AG08395 (cell line): ENCODE data around the gene C14orf180.

Experiments used
- DNase-seq: peaks from one replicate; pipeline ENCODE4 v3.0.0; 2012; ENCODE audit warnings: mixed read lengths, low spot score

Gene C14orf180

DNA sequence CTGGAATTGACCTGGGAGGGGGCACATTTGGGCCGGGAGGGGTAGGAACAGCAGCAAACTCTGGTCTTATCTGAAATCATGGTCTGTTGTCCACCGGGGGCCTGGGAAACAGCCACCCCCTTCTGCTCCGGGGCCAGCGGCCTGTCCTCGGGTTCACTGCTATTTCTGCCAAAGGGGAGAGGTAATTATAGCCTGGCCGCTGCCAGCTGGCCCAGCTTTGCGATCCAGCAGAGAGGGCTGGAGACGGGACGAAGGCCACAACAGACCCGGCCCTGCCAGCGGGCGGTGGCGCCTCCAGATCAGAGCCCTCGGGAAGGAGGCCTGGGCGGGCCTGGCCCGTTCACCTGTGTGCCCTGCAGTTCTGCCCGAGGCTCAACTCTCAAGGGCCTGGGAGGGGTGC is at the start of gene C14orf180:
TSS of gene C14orf180 (plus strand) at position 258 of the 400 bp plus-strand sequence. CDS start 6,667 bp downstream, outside the sequence.
- no peak for DNase-seq

- DNase-seq = no peak
Measured at GRCh38 chr14:104530646-104531045, 48.9 kb upstream of the C14orf180 start.

DNA sequence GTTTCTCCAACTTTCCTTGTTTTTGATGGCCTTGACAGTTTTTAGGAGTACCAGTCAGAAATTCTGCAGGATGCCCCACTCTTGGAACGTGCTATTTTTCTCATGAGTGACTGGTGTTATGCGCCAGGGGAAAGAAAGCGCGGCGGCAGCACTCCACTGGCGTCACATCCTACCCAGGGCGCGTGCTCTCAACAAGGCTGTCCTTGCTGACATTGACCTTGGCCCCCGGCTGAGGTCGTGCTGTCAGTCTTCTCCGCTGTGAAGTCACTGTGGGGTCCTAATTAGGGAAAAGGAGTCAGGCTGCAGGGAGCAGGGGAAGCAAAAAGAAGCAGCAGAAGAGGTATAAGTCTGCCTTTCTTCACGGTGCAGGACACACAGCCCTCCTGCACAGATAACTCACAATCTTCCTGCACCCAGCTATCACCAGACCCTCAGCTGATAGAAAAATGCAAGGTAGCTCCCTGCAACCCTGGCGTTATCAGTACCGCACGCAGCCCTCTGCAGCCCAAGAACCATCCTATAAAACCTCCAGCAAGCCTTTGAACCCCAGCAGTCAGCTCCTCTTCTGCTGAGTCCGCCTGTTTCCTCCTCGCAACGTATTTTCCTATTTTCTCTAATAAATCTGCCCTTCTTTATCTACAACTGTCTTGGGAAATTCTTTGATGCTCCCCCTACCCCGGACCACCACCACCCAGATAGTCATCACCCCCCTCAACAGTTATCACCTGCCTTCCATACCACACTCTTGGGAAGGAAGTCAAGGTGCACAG is 48.0 kb upstream of the C14orf180 start:
- no peak for DNase-seq

GRCh38 chr14:104532191-104532555 is 47.4 kb upstream of the C14orf180 start:
- no peak for DNase-seq

DNA sequence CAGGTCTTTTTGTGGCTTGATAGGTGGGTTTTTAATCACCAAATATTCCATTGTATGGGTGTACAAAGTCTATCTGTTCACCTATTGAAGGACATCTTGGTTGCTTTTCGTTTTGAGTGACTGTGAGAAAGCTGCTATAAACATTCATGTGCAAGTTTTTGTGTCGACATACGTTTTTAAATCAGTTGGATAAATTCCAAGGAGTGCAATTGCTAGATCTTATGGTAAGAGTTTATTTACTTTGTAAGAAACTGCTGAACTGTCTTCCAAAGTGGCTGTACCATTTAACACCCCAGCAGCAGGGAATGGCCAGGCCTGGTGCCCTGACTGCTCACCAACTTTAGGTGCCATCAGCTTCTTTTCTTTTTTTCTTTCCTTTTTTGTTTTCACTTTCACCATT is 45.5 kb upstream of the C14orf180 start:
- no peak for DNase-seq

DNA sequence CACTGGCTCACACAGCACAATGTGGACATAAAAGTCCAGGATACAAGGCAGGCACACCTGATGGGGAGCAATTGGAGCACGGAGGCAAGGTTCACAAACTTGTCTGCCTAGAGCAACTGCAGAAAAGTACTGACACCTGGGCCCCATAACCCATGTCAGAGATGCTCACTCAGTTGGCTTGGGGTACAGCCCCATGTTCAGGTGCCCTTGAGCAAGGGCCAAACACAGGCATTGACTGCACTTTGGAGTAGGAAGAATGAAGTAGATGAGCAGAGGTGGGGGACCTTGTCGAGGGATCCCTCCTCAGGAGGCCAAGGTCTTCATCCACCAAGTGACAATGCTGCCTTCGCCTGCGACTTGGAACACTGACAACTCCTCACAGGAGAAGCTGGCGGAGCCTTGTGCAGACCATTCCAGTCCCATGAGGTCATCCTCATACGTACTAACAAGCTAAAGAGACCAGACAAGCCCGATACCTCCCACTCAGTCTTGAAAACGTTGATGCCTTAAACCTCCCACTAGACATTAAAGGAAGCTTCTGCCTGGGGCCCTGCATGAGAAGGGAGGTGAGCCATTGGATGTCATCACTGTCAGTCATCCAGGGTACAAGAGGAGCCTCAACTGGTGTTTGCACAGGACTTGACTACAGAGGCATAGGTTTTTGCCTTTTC is 42.5 kb upstream of the C14orf180 start:
- peak; percentile 20 for DNase-seq

DNA sequence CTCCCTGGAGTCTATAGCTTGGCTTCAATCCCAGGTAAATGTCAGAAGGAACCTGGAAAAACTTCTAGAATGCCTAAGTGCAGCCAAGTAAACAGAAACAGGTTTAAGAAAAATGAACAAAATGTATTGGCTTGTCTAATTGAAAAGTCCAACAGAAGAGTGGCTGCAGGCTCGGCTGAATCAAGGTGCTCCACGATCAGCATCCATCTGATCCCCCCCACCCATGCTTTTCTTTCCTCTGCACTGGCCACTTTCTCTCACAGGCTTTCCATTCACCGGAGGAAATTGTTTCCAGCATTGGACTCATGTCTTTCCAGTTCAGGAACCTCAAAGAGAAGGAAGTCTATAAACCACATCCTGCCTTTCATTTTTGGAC is 42.0 kb upstream of the C14orf180 start:
- DNase-seq = no peak

DNA sequence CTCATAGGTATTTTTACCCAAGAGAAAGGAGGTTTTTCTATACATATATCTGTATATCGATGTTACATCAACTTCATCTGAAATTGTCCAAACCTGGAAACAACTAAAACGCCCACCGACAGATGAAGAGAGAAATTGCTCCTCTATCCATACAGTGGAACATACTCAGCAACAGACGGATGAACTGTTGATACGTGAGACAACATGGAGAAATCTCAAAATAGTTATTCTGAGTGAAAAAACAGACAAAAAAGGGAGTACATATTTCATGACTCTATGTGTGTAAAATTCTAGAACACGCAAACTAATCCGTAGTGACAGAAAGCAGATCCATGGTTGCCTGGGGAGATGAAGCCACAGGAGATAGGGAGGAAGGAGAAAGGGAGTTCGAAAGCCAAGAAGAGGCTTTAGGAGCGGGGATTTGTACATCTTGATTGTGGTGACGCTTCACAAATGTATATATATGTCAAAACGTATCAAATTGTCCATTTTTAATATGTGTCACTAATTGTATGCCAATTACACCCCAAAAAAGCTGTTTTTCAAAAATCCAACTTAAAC is 37.6 kb upstream of the C14orf180 start:
- DNase-seq = no peak

GRCh38 chr14:104542871-104543830 is 36.4 kb upstream of the C14orf180 start:
- no peak for DNase-seq

DNA sequence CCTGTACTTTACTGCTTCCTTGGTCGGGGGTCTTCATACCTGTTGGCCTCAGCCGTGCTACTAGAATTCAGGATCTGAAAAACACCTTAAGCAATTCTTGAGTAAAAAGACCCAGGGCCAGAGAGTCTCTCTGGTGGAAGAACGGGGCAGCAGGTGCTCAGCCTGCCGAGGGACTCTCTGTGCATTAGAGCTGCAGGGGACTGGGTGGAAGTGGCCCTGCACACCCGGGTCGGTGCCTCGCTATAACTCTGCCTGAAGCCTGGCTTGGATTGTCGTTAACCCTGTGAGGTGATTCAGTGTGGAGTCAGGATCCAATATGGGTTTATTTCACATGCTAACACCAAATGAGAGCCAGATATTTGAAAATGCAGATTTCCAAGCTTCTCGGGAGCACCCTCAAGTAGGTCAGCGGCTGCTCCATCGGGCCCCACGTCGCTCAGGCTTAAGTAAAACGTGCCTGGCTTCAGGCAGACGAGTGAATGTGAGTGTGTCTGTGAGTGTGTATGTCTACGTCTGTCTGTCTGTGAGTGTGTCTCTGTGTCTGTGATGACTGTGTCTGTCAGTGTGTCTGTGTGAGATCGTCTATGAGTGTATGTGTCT is 35.1 kb upstream of the C14orf180 start:
- DNase-seq = no peak

GRCh38 chr14:104545151-104545941 is 34.2 kb upstream of the C14orf180 start:
- no peak for DNase-seq

DNA sequence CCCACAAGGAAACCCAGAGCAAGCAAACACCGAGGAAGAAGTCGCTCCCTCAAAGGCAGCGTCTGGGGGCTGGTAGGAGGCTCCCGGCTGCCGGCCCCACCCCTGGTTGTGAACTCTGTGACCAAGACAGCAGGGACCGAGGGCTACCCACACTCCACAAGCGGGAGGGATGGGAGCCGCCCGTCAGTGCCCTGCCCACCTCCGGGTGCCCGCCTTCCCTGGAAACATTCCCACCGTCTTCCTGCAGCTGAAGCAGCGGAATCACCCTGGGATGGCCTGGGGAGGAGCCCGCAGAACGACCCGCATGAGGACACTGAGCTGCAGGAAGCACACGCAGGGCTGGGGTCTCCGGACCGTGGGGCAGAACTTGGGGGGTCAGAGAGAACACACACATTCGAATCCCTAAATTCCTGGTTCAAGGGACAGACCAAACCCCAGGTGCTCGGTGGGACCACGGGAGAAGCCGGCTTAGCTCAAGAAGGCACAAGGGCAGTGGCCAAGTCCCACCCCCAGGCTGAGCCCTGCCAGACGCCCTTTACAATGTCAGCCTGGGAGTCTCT is 33.5 kb upstream of the C14orf180 start:
- no peak for DNase-seq

DNA sequence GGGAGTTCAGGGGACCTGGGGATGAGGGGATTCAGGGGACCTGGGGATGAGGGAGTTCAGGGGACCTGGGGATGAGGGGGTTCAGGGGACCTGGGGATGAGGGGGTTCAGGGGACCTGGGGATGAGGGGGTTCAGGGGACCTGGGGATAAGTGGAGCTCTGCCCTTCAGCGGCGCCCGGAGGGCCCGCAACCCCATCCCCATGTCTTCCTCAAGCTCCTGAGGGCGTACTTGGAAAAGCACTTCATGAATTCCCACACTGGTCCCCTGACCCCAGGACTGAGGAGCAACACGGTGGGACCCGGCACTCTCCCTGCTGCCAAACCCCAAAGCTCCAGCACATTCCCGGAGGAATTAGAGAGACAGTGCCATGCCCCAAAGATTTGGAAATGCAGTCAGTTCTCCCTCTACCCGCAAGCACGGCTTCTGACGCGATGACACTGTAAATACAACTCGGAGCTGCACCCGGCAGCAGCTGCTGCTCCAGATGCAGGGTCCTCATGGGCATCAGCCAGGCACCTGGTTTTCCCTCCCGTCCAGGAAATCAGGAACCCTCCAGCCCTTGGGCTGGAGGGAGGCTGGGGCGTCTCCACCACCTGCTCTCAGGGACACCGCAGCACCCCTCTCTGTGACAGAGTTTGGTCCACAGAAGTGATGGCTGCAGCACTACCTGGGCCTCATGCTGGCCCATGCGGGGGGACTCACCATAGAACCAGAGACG is 32.8 kb upstream of the C14orf180 start:
- no peak for DNase-seq

DNA sequence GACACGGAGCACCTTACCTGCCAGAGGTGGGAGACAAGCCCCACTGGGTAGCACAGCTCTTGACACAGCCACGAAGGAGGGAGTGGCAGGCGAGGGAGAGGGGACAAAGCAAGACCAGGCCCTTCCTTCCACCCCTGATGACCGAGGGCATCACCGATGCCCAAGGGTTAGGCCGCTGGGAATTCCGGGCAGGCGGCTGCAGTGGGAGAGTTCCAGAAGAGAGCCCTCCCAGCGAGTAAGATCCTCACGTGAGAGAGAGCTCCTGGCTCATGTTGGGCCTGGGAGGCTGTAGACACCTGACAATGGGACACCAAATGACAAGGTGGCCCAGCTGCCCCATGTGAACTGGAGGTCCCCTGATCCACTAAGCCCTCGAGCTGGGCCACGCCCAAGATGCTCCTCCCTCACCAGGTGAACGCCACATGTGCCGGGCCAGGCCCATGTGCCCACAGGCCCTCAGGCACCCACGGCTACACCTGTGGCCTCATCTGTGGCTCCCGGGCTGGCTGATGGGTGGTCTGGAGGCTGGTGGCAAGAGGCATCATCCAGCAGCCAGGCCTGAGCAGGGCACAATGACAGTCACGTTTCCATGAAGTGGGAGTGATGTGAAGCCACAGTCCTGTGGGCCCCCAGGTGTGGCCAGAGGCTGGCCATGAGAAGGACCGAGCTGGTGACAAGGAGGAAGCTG is 32.1 kb upstream of the C14orf180 start:
- no peak for DNase-seq

DNA sequence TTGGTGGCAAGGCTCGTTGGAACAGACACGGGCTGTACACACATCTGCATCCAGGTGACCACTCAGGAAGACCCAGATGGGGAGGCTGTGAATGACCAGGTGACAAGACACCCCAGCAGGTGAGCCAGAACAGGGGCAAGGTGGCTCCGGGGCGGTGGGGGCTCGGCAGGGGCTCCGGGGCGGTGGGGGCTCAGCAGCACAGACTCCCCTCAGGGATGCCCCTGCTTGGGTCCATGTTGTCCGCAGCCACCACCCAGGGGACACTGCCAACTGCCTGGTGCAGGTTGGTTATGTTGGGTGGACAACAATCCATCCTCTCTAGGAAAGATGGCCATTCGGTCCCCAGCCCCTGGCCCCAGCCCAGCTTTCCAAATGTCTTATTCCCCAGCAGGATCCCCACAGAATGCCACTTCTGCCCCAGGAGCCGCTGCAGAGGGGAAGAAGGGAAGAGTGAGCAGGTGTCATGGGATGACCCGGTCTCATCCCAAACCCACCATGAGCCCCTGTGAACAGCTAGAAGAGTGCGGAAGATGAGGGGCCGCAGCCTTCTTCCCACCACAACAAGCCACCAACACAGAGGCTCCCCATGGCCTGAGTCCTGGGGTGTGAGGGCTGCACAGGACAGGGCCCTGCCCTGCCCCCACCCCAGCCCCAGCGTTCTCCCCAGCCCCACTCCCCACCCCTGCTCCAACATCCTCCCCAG is 31.4 kb upstream of the C14orf180 start:
- DNase-seq = no peak

- no peak for DNase-seq
Measured at GRCh38 chr14:104548802-104549535, 30.6 kb upstream of the C14orf180 start.

- DNase-seq = no peak
Measured at GRCh38 chr14:104549536-104550339, 29.8 kb upstream of the C14orf180 start.
